Measurements from ENCODE around the gene TRAK1. TPM values are rescaled to one million over a fixed set of nuclear protein-coding genes. Genes with fewer than 3 reads are reported as not detected.
A peak's percentile ranks its signal among the peaks of the same experiment; 100 is the strongest.

The TRAK1 gene
- total and polyA plus RNA-seq, 10 donors, result 15.4 to 60.0 (median 47.8) TPM

DNA sequence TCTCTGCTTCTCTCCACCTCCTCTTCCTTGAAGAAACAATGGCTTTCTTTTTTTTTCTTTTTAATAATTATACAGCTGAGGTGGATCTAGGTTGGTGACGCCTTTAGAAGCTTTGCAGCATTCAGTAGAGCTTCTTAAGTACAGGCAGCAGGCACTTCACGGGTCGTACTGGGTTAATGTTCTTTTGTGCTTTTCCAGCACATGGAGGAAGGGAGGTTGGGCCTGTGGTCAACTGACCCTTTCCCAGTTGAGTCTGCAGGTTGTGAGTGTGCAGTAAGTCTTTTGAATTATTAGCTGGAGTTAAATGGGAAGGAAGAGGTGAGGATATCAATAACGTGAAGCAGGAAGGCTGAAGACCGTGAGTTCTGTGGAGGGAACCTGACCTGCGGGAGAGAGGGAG is 7.0 kb downstream of the TRAK1 start:
- no peaks in the 10 kb centered on the region for H3K9me3 ChIP-seq
- H3K4me3 ChIP-seq, result no peak overlapping the region
- TF ChIP-seq, protein P1, sequence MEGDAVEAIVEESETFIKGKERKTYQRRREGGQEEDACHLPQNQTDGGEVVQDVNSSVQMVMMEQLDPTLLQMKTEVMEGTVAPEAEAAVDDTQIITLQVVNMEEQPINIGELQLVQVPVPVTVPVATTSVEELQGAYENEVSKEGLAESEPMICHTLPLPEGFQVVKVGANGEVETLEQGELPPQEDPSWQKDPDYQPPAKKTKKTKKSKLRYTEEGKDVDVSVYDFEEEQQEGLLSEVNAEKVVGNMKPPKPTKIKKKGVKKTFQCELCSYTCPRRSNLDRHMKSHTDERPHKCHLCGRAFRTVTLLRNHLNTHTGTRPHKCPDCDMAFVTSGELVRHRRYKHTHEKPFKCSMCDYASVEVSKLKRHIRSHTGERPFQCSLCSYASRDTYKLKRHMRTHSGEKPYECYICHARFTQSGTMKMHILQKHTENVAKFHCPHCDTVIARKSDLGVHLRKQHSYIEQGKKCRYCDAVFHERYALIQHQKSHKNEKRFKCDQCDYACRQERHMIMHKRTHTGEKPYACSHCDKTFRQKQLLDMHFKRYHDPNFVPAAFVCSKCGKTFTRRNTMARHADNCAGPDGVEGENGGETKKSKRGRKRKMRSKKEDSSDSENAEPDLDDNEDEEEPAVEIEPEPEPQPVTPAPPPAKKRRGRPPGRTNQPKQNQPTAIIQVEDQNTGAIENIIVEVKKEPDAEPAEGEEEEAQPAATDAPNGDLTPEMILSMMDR (IDR thresholded peaks at IDR 0.05 in 8 of 11, conservative IDR thresholded peaks at IDR 0.05 in 3 of 11), result no peak
- TF ChIP-seq POLR2A (IDR thresholded peaks at IDR 0.05) (no peak), POLR2AphosphoS5 (IDR thresholded peaks at IDR 0.05) (no peak)
- intact Hi-C loops (cut with DNase I; ENCODE audit: low total_unique reads), result loop anchor here (2.0 kb wide), 1 partner anchor 203 kb away; no protein-coding TSS in a partner anchor
- peaks cover 0 to 17% (median 0%) of the 10 kb centered on the region in 6 donors for H3K36me3 ChIP-seq
- H3K4me1 ChIP-seq, result peaks cover 5 to 84% (median 56%) of the 10 kb centered on the region in 6 donors
- peak overlapping the region in 3 of 8 donors; percentile 31 to 58 (median 37) for H3K27ac ChIP-seq
- WGBS, 5 donors, result 49 to 65% (median 54%) methylated on average over 6 of the region's 6 CpGs
- H3K27me3 ChIP-seq (replicated peaks in 1 of 7), result no peaks in the 10 kb centered on the region
- peak; percentile 8 for DNase-seq

DNA sequence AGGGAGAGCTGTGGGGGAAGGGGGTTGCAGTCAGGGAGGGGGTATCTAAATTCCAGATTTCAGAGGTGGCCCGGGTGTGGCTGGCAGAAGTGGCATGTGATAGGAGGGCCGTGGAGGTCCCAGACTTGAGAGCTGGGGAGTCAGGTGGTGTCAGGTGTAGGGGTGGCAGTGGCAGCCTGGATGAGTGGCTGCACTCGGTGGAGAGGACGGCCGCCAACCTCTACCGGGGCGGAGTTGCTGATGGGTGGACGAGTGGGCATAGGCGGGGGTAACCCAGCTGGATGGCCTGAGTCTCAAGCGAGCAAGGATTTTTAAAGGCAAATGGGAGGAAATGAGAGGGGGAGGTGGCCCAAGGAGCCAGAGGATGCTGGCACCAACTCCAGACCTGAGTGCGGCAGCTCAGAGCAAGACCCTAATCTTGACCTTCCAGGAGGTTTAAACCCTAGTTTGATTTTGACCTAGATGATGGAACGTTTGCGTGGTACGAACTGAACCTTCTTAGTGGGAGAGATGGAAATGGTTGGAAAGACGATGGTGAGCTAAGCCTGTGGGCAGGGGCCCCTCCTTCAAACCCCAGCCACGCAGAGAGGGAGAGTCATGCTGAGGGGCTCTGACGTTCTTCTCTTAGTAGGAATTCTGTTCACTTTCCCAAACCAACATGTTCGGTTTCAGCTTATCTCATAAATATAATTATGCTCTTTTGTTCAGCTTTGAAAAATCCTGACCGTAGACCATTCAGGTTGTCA is 8.0 kb downstream of the TRAK1 start:
- no peaks in the 10 kb centered on the region for H3K27me3 ChIP-seq (replicated peaks in 1 of 7)
- TF ChIP-seq POLR2AphosphoS5 (IDR thresholded peaks at IDR 0.05), result peak in 2 of 3 donors; percentile 25 to 26
- TF ChIP-seq POLR2A (IDR thresholded peaks at IDR 0.05), result no peak
- H3K9me3 ChIP-seq, result no peaks in the 10 kb centered on the region
- peak; percentile 71 for DNase-seq
- WGBS, 5 donors, result 73 to 82% (median 77%) methylated on average over 19 of the region's 19 CpGs
- no peak overlapping the region for H3K4me3 ChIP-seq
- peaks cover 0 to 21% (median 8%) of the 10 kb centered on the region in 6 donors for H3K36me3 ChIP-seq
- H3K4me1 ChIP-seq, result peaks cover 5 to 77% (median 50%) of the 10 kb centered on the region in 6 donors
- intact Hi-C loops (cut with DNase I; ENCODE audit: low total_unique reads), result loop anchor here (2.0 kb wide), 1 partner anchor 204 kb away; no protein-coding TSS in a partner anchor
- H3K27ac ChIP-seq, result peak overlapping the region in 5 of 8 donors; percentile 2 to 58 (median 37)

DNA sequence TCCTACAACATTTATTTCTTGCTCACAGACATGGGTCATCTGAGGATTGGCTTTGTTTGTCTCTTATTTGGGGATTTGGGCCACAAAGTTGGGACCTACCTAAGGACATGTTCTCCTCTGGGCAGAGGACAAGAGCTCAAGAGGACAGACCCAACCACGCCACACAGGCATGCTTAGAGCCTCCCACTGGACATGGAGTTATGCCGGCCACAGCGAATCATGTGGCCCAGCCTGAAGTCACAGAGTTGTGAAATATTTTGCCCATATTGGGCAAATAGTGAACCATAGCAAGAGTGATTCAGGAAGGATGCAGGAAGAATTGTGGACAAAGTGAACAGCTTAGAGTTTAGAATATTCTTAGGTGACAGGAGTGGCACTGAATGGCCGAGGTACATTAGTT is 9.9 kb downstream of the TRAK1 start:
- no peak overlapping the region for H3K4me3 ChIP-seq
- H3K4me1 ChIP-seq, result peaks cover 5 to 69% (median 46%) of the 10 kb centered on the region in 6 donors
- H3K27ac ChIP-seq, result peak overlapping the region in 6 of 8 donors; percentile 48 to 64 (median 59)
- H3K27me3 ChIP-seq (replicated peaks in 1 of 7), result no peaks in the 10 kb centered on the region
- H3K9me3 ChIP-seq, result no peaks in the 10 kb centered on the region
- 36 to 70% (median 47%) methylated on average over 4 of the region's 4 CpGs for WGBS, 5 donors
- H3K36me3 ChIP-seq, result peaks cover 0 to 26% (median 10%) of the 10 kb centered on the region in 6 donors
- peak; percentile 67 for DNase-seq
- intact Hi-C loops (cut with DNase I; ENCODE audit: low total_unique reads), result no loop called here
- TF ChIP-seq, protein P1 (IDR thresholded peaks at IDR 0.05 in 8 of 11, conservative IDR thresholded peaks at IDR 0.05 in 3 of 11), result no peak
- TF ChIP-seq POLR2A (IDR thresholded peaks at IDR 0.05), result no peak
- TF ChIP-seq POLR2AphosphoS5 (IDR thresholded peaks at IDR 0.05), result peak in 2 of 3 donors; percentile 35 to 59

DNA sequence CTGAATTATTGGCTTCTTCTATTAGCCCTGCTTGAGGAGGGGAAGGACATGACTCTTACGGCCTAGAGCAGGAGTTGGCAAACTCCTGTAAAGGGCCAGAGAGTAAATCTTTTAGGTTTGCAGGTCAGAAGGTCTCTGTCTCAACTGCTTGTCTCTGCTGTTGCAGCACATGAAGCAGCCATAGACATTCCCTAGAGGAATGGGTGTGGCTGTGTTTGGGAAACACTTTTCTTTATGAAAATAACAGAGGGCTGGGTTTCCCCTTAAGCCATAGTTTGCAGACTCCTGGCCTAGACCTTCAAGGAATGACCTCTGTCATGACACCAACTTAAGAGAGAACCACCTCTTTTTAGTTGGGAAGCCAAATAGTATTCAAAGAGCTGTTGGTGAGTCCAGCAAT is 10.3 kb downstream of the TRAK1 start:
- DNase-seq, result peak; percentile 29
- Histone ChIP-seq H3K36me3 (peaks cover 0 to 26% (median 10%) of the 10 kb centered on the region in 6 donors), H3K9me3 (no peaks in the 10 kb centered on the region), H3K27me3 (replicated peaks in 1 of 7) (no peaks in the 10 kb centered on the region), H3K4me1 (peaks cover 5 to 68% (median 46%) of the 10 kb centered on the region in 6 donors), H3K4me3 (no peak overlapping the region), H3K27ac (peak overlapping the region in 6 of 8 donors; percentile 48 to 64 (median 59))
- 10 to 71% (median 59%) methylated on average over 1 of the region's 1 CpG for WGBS, 5 donors
- intact Hi-C loops (cut with DNase I; ENCODE audit: low total_unique reads), result no loop called here
- TF ChIP-seq POLR2A (IDR thresholded peaks at IDR 0.05) (no peak), POLR2AphosphoS5 (IDR thresholded peaks at IDR 0.05) (no peak)
- TF ChIP-seq, protein P1 (IDR thresholded peaks at IDR 0.05 in 8 of 11, conservative IDR thresholded peaks at IDR 0.05 in 3 of 11), result no peak
